Measurements from ENCODE around the gene LRIT1.

Gene LRIT1

DNA sequence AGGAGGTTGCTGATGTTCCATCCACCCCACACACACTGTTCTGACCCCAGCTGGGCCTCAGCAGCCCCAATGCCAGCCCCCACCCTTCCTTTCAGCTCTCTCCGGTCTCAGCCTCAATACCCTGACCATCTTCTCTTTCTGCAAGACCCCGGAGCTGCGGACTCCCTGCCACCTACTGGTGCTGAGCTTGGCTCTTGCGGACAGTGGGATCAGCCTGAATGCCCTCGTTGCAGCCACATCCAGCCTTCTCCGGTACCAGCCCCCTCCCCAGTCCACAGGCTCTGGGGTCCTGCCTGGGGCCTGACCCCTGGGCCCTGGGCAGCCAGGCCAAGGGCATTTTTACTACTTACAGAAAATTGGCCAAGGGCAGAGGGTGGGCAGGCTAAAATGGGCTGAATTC, 6.2 kb upstream of the LRIT1 start:
- DNase-seq (ENCODE audit: low spot score): no peak
- TF ChIP-seq, protein P1, sequence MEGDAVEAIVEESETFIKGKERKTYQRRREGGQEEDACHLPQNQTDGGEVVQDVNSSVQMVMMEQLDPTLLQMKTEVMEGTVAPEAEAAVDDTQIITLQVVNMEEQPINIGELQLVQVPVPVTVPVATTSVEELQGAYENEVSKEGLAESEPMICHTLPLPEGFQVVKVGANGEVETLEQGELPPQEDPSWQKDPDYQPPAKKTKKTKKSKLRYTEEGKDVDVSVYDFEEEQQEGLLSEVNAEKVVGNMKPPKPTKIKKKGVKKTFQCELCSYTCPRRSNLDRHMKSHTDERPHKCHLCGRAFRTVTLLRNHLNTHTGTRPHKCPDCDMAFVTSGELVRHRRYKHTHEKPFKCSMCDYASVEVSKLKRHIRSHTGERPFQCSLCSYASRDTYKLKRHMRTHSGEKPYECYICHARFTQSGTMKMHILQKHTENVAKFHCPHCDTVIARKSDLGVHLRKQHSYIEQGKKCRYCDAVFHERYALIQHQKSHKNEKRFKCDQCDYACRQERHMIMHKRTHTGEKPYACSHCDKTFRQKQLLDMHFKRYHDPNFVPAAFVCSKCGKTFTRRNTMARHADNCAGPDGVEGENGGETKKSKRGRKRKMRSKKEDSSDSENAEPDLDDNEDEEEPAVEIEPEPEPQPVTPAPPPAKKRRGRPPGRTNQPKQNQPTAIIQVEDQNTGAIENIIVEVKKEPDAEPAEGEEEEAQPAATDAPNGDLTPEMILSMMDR (IDR thresholded peaks at IDR 0.05; ENCODE audit: extremely low read depth, missing control alignments): no peak

DNA sequence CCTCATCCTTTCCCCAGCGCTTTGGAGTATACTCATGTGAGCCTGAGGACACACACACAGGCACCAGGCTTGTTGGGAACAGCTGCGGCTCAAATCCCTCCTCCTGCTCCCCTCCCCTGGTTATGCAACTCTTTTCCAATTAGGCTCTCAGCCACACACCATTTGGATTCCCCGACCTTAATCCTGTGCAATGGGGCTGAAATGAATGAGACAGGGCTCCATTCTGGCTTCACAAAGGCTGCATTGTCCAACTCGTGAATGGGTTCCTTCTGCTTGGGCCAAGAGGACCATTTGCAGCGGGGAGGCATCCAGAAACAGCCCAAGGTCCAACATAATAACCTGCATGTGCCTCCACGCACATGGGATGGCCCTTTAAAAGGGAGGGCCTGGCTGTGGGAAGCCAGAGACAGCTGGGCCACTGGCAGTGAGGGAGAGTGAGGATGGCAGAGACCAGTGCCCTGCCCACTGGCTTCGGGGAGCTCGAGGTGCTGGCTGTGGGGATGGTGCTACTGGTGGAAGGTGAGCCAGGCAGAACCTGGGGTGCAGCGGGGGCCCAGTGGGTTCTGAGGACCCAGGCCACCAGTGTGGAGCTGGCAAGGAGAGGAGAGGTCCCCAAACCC, 3.4 kb upstream of the LRIT1 start, which contains the start of gene RGR:
TSS of gene RGR (plus strand) at position 403 of the 620 bp plus-strand sequence. CDS start at position 441, 38 bp downstream.
- no peak for DNase-seq (ENCODE audit: low spot score)
- TF ChIP-seq, protein P1 (IDR thresholded peaks at IDR 0.05; ENCODE audit: extremely low read depth, missing control alignments): no peak

DNA sequence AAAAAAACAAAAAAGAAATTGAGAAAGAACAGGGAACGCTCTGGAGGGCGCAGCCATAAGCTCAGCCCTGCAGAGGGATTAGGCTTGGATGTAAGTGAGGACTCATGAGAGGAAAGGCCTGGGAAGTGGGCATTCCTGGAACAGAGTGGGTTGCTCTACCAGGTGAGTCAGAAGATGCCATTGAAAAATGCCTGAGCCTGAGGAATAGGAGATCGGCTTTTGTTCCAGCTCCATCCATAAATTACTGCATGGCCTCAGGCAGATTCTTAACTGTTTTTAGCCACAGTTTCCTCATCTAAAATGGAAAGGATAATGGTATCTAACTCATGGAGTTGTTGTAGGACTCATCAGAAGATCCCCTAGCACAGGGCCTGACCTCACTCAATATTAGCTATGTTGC, 2.4 kb upstream of the LRIT1 start:
- TF ChIP-seq, protein P1 (IDR thresholded peaks at IDR 0.05; ENCODE audit: extremely low read depth, missing control alignments): no peak

DNA sequence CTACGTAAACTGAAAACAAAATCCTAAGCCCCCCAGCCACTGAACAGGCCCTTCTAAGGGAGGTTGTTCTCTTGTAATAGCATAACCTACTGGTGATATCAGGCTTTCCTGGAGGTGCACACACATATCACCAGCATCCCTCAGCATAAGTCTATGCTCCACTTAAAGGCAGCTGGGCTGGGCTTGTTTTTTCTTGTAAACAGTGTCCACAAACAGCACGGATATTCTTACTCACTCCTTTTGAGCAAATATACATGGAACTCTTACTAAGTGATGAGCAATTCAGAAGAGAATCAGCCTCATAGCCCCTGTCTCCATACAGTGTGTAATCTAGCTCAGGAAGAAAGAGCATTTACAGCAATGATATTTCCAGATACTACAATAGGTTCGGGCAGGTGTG, 2.4 kb downstream of the LRIT1 start:
- no peak for DNase-seq (ENCODE audit: low spot score)
- TF ChIP-seq, protein P1 (IDR thresholded peaks at IDR 0.05; ENCODE audit: extremely low read depth, missing control alignments): no peak

More for the DNA sequence above, 2.4 kb upstream of the LRIT1 start:
- no peak for DNase-seq (ENCODE audit: low spot score)

DNA sequence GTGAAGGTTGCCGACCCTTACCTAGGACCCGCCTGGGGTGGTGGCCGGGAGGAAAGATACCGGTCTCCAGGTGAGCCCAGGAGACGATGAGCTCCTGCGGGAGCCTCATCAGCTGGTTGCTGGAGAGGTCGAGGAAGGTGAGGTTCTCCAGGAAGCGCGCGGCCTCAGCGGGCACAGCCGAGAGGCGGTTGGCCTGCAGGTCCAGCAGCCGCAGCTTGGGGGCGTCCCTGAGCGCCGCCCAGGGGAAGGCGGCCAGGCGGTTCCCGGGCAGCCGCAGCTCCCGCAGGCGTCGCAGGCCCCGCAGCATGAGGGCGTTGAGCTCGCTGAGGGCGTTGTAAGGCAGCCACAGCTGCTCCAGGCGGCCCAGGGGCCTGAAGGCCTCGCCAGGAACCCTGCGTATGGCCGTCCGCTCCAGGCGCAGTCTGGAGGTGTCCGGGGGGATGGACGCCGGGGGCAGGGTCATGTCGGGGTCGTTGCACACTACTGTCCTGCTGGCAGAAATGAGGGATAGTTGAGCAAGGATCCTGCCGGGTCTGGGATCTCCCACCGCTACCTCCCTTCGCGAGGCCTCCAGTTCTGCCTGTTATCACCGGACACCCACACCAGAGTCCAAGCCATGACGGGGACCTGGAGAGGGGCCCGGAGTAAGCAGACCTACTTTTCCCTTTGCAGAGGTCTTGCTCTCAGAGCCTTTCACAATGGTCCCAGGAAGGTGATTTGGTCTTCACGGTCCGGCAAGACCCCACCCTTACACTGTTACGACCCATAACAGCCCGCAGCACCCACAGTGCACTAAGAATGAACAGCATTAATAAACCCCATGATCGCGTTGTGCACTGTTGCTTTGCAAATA, 3.9 kb downstream of the LRIT1 start:
- TF ChIP-seq, protein P1 (IDR thresholded peaks at IDR 0.05; ENCODE audit: extremely low read depth, missing control alignments): no peak
- no peak for DNase-seq (ENCODE audit: low spot score)

DNA sequence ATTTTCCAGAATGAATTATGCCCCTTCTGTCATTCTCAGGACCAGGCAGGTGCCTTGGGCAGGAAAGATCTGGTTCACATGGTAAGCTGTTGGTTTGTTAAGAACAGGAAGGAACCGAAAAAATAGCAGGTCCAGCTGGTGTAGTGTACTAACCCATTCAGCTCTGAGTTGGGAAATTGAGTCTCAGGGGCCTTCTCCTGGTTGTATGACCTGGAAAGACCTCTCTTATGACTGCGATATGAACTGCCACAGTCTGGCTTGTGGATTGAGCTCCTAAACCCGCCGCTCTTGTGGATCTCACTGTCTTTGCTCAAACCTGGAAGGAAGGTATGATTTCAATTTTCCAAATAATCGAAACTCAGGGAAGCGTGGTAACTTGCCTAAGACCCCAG, 4.5 kb downstream of the LRIT1 start:
- TF ChIP-seq, protein P1 (IDR thresholded peaks at IDR 0.05; ENCODE audit: extremely low read depth, missing control alignments): no peak

DNA sequence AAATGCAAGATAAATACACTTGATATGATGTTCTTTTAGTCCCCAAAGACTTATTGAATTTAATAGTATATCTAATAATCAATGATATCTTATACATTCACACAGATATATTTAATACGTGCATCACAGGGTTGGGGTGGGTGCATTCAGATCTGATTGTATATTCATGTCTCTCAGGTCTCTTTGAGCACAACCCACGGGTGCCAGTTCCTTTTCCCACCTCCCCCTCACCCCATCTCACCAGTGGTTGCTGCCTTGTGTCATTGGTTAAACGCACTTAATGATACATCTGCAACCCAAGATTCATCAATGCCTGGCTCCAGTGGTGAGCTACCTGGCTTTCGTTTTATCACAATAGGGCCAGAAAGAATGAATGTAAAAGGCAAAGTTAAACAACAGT, 6.2 kb downstream of the LRIT1 start:
- DNase-seq (ENCODE audit: low spot score): no peak
- TF ChIP-seq, protein P1 (IDR thresholded peaks at IDR 0.05; ENCODE audit: extremely low read depth, missing control alignments): no peak

More for the DNA sequence above, 4.5 kb downstream of the LRIT1 start:
- no peak for DNase-seq (ENCODE audit: low spot score)
